HG02588 (cell line): ENCODE data around the gene TOMM20.
"Not testable (repeated sequence)": the region's sequence is repeated elsewhere in the genome, so short reads cannot be mapped to it uniquely, and the experiment has no call there.

Source experiments
- ATAC-seq: cut with Tn5 transposase; IDR thresholded peaks from one replicate; pipeline ENCODE4 v1.9.1; 2021; ENCODE audit warnings: mild to moderate bottlenecking, moderate library complexity; ENCODE audit not compliant: unreplicated experiment

Gene TOMM20

GRCh38 chr1:235105051-235106043 is 23.3 kb downstream of the TOMM20 start:
- ATAC-seq, result peak; percentile 81

- no peak for ATAC-seq
Observed at GRCh38 chr1:235102993-235103411, 25.6 kb downstream of the TOMM20 start.

- no peak for ATAC-seq
Observed at GRCh38 chr1:235102259-235102582, 26.4 kb downstream of the TOMM20 start.

DNA sequence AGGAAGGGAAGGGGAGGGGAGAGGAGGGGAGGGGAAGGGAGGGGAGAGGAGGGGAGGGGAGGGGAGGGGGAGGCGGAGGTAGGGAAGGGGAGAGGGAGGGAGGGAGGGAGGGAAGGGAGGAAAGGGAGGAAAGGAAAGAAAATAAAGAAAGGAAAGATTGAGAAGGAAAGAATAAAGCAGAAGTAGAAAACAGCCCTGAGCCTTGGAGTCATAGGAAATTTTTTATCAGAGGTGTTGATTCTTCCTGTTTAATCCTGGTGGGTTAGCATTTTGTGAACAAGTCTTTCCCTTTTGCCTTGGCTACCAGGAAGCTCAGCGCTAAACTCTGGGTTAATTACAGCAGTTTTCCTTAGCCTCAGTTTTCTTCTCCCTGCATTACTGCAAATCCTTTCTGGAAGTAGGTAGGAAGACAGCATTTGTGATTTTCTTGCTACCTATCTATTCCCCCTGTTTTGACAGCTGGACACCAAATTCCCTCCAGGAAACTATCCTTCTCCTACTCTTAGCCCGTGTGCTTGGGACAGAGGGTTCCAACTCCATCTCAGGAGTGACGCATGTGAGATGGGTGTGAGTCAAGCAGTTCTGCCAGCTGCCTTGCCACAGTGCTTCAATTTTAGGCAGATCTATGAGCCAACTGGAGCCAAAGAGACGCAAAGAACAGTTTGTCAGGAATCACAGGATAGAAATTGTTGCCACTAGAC is 26.9 kb downstream of the TOMM20 start:
- ATAC-seq, result no peak

GRCh38 chr1:235100194-235100772 is 28.4 kb downstream of the TOMM20 start:
- no peak for ATAC-seq

DNA sequence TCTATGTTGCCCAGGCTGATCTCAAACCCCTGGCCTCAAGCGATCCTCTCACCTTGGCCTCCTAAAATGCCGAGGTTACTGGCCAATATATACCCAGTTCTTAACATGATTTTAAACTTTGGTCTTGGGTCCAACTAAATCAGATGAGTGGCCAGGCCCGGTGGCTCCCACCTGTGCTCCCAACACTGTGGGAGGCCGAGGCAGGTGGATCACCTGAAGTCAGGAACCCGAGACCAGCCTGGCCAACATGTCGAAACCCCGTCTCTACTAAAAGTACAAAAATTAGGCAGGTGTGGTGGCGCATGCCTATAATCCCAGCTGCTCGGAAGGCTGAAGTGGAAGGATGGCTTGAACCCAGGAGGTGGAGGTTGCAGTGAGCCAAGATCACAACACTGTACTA is 29.6 kb downstream of the TOMM20 start:
- no peak for ATAC-seq

DNA sequence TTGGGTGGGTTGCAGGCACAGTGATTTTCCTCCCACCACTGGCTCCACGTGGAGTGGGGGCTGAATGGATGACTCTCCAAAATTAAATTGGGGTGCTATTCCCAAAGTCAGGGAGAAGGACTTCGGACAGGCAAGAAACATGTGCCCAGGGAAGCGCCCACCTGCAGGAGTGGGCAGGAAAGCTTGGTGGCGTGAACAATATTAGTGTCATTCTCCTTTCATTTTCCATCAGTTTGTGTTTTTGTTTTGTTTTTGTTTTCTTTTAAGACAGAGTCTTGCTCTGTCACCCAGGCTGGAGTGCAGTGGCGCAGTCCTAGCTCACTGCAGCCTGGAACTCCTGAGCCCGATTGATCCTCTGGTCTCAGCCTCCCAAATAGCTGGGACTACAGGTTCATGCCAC is 30.1 kb downstream of the TOMM20 start:
- ATAC-seq, result no peak

GRCh38 chr1:235097501-235097900 is 31.1 kb downstream of the TOMM20 start:
- not testable (repeated sequence) for ATAC-seq

- ATAC-seq, result no peak
Observed at GRCh38 chr1:235095938-235096562, 32.6 kb downstream of the TOMM20 start.

GRCh38 chr1:235093696-235094592 is 34.7 kb downstream of the TOMM20 start:
- peak; percentile 67 for ATAC-seq

DNA sequence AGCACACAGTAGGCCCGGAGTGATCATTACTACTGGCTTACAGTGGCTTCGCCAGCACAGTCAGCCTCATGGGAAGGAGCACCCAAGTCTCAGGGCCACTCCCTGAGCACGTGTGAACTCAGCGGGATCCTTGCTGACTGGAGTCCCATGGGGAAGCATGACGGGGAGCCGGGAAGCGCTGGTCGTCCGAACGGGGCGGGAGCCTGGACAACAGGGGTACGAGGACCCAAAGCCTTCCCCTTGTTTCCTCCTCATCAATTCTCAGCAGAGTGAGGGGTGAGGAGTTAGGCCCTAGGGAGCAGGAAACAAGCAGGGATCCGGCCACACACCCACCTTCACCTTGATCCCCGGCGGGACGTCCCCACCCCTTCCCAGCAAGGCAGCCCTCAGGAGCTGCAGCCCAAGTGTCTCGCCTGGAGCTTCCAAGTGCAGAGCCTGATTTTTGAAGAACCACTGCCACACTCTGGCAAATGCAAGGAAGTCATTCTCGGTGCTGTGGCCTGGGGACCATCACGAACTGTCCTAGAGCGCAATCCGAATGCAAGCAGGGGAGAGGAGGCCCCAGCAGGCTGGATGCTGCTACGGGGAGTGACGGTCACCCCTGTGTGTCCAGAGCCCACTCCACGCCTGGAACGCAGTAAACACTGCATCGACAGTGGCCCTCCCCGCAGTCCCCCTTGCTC is 35.5 kb downstream of the TOMM20 start:
- ATAC-seq, result no peak

DNA sequence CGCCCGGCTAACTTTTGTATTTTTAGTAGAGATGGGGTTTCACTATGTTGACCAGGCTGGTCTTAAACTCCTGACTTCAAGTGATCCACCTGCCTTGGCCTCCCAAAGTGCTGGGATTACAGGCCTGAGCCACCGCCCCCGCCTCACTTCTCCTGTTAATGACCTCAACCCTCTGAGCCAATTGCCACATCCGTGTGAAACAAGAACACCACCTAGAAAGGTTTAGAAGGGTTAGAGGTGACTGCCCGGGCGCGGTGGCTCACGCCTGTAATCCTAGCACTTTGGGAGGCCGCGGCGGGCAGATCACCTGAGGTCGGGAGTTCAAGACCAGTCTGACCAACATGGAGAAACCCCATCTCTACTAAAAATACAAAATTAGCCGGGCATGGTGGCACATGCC is 36.2 kb downstream of the TOMM20 start:
- not testable (repeated sequence) for ATAC-seq

DNA sequence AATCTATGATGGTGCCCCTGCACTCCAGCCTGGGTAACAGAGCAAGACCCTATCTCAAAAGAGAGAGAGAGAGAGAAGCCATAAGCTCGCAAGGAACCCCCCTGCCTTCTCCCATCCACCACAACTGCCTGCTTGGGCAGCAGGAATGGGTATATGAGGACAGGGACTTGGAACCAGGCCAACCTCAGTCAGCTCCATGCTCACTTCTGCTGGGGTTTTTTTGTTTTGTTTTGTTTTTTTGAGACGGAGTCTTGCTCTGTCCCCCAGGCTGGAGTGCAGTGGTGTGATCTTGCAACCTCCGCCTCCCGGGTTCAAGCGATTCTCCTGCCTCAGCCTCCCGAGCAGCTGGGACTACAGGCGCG is 36.6 kb downstream of the TOMM20 start:
- not testable (repeated sequence) for ATAC-seq

GRCh38 chr1:235091319-235092044 is 37.2 kb downstream of the TOMM20 start:
- ATAC-seq, result not testable (repeated sequence)

GRCh38 chr1:235090406-235091069 is 38.1 kb downstream of the TOMM20 start:
- ATAC-seq, result no peak

DNA sequence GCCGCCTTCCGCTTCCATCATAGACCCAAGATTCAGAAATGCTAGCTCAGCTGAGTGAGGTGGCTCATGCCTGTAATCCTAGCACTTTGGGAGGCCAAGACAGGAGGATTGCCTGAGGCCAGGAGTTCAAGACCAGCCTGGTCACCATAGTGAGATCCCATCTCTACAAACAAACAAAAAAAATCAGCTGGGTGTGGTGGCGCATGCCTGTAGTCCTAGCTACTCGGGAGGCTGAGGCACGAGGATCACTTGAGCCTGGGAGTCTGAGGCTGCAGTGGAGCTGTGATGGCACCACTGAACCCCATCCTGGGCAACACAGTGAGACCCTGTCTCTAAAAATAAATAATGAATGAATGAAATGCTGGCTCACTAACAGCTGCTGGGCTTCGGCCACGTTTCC is 39.7 kb downstream of the TOMM20 start:
- no peak for ATAC-seq

DNA sequence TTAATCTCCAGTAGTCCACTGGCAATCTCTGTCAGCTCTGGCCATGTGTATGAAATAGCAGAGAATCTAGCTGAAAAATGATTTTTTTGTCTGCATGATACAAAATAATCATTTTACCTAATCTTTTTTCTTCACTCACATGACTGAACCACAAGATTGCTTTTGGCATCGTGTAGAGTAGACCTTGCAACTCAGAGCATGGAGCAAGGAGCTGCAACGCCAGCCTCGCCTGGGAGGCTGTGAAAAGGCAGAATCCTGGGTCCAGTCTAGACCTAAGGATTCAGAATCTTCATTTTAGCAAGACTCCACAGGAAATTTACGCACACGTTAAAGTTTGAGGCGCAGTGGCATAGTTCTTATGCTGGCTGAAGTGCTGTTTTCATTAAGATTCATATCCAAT is 40.2 kb downstream of the TOMM20 start:
- ATAC-seq, result no peak

DNA sequence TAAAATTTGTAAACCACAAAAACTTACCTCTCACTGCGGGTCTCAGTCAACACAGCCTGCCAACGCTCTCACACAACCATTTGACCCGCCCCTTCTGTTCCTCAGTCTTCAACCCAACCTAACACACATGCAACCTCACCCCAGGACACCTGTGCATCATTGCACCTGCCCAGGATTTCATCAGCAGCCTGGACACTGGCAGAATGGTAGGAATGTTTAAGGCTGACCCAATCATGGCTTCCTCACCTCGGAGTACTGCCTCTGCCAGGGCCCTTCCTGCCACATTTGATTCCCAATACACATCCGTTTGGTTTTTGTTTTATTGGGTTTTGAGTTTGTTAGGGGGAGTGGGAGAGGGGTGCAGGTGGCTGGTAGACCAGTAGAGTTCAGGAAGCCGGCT is 40.7 kb downstream of the TOMM20 start:
- no peak for ATAC-seq
